Kidney (tissue), 14 donors: ENCODE results near the gene TCF4. TPM values are rescaled to one million over a fixed set of nuclear protein-coding genes. Genes with fewer than 3 reads are reported as not detected.
A peak's percentile ranks its signal among the peaks of the same experiment; 100 is the strongest.

Source experiments
- DNase-seq, 5 donors: peaks; one replicate each; pipeline ENCODE4 v3.0.0-alpha.2; 2013 to 2020
- FAIRE-seq: peaks from 2 replicates; lab custom pipeline; 2012; peaks lifted over from hg19 to GRCh38; lab: Jason Lieb, UNC
- H3K27ac ChIP-seq, 2 donors: one replicate each; pipeline ENCODE4 v1.7.0; 2013; ENCODE audit warnings: low read depth in 2 of 2, low read length in 2 of 2, inconsistent platforms in 1 of 2
- H3K27me3 ChIP-seq: one replicate; pipeline ENCODE4 v1.7.1; 2013; ENCODE audit warnings: low read length, inconsistent platforms; ENCODE audit not compliant: control insufficient read depth, insufficient read depth
- H3K36me3 ChIP-seq, 3 donors: one replicate each; pipeline versions ENCODE4 v1.7.0 to v1.7.1; 2013; ENCODE audit warnings: low read length in 3 of 3, control low read depth in 1 of 3, inconsistent platforms in 1 of 3; ENCODE audit not compliant: insufficient read depth in 3 of 3, control insufficient read depth in 2 of 3
- H3K4me1 ChIP-seq, 3 donors: one replicate each; pipeline versions ENCODE4 v1.7.0 to v1.7.1; 2013; ENCODE audit warnings: low read length in 3 of 3, inconsistent platforms in 1 of 3, low read depth in 1 of 3; ENCODE audit not compliant: control insufficient read depth in 2 of 3, insufficient read depth in 2 of 3
- H3K4me3 ChIP-seq, 3 donors: one replicate each; pipeline versions ENCODE4 v1.7.0 to v1.8.1; 2013; ENCODE audit warnings: low read length in 3 of 3, control low read depth in 1 of 3, inconsistent platforms in 1 of 3
- H3K9ac ChIP-seq, 3 donors: one replicate each; pipeline versions ENCODE4 v1.7.0 to v1.7.1; 2013; ENCODE audit warnings: low read length in 3 of 3, control low read depth in 1 of 3, inconsistent platforms in 1 of 3
- H3K9me3 ChIP-seq, 3 donors: one replicate each; pipeline versions ENCODE4 v1.7.0 to v1.7.1; 2013; ENCODE audit warnings: low read length in 3 of 3, control low read depth in 1 of 3, inconsistent platforms in 1 of 3; ENCODE audit not compliant: control insufficient read depth in 2 of 3, insufficient read depth in 1 of 3
- intact Hi-C: fragments of 100-400 bp; cut with DNase I; formaldehyde crosslinking; loops from one replicate; pipeline ENCODE4 v1.11.1; 2022
- polyA plus RNA-seq: library from polyadenylated mRNA; stranded (reverse); fragments of 350-450 nt; fragmentation: Illumina TruSeq; extraction: RNeasy Lipid Tissue Mini Kit (QIAGEN cat#74804); gene quantifications from one replicate; pipeline ENCODE4 v1.2.3, GENCODE V29; 2014; ENCODE audit warnings: low read depth, low replicate concordance; ENCODE audit not compliant: insufficient read depth
- total RNA-seq: library from RNA; stranded (reverse); fragmentation: NEBNext Ultra II Directional; extraction: Animal tissue kit (Norgen Biotek cat#: 25700); gene quantifications from one replicate; pipeline ENCODE4 v1.2.1, GENCODE V29; 2021
- TF ChIP-seq, protein P1 (sequence below): IDR thresholded peaks from 3 replicates; pipeline ENCODE4 v1.5.1; 2012; ENCODE audit warnings: mild to moderate bottlenecking, moderate library complexity, borderline replicate concordance; ENCODE audit not compliant: insufficient read depth; ENCODE audit errors: extremely low read depth
- donor health status: control.
- donor health status: control.
- donor health status: control.
- donor health status: control.
- donor health status: control.
- donor health status: DM: yes; HTN: yes; CAD: no.
- donor health status: Normal renal cell carcinoma (clear cell type).

The TCF4 gene
- total and polyA plus RNA-seq, 2 donors from 2014 or later: 4.4 to 60.3 TPM

DNA sequence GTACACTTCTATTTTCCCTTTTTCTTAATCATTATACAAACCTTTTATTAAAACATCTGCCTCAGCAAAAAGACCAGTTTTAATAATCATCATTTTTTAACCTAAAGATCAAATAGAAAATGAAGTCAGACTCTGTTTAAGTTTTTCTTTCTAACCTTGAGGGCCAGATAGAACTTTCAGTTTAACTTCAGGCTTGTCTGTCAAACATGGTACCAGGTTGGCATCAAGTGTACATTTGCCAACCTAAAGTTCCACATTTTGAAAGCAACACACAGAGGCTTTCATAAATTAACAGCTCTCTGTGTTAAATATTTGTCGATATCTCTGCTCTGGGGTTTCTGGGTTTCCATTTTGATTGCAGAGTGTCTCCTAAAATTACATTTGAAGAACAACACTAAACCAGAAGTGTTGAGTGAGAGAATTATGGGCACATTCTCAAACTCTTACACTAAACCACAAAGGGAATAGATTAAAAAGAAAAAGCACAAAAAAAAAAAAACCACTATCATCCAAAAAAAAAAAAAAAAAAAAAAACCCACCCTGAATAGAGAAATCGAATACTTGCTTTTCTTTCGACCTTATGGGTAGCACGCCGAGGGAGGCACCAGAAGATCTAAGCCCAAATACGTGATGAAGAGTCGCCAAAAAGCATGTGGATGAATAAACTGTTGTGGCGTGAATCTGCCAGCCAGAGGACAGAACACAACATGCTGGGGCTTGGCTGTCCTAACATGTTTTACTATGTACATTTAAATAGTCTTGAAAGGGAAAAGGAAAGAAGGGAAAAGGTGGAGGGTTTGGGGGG is 166.2 kb downstream of the TCF4 start:
- no peaks in the 10 kb centered on the region for H3K27me3 ChIP-seq
- H3K4me1 ChIP-seq: no peaks in the 10 kb centered on the region
- no peak for FAIRE-seq
- no peak overlapping the region for H3K9ac ChIP-seq
- no peaks in the 10 kb centered on the region for H3K9me3 ChIP-seq
- DNase-seq: no peak
- no peaks in the 10 kb centered on the region for H3K36me3 ChIP-seq
- no peak overlapping the region for H3K4me3 ChIP-seq
- intact Hi-C loops: loop anchor here (10.0 kb wide), 1 partner anchor 1153 kb away; no protein-coding TSS in a partner anchor
- TF ChIP-seq, protein P1, sequence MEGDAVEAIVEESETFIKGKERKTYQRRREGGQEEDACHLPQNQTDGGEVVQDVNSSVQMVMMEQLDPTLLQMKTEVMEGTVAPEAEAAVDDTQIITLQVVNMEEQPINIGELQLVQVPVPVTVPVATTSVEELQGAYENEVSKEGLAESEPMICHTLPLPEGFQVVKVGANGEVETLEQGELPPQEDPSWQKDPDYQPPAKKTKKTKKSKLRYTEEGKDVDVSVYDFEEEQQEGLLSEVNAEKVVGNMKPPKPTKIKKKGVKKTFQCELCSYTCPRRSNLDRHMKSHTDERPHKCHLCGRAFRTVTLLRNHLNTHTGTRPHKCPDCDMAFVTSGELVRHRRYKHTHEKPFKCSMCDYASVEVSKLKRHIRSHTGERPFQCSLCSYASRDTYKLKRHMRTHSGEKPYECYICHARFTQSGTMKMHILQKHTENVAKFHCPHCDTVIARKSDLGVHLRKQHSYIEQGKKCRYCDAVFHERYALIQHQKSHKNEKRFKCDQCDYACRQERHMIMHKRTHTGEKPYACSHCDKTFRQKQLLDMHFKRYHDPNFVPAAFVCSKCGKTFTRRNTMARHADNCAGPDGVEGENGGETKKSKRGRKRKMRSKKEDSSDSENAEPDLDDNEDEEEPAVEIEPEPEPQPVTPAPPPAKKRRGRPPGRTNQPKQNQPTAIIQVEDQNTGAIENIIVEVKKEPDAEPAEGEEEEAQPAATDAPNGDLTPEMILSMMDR: no peak
- peak overlapping the region; percentile 29 to 32 for H3K27ac ChIP-seq

GRCh38 chr18:55421308-55421614 is 166.7 kb downstream of the TCF4 start:
- H3K9ac ChIP-seq: no peak overlapping the region
- peak overlapping the region in 1 of 2 donors; percentile 32 for H3K27ac ChIP-seq
- FAIRE-seq (no peak), DNase-seq (no peak)
- TF ChIP-seq, protein P1: no peak
- no peaks in the 10 kb centered on the region for H3K27me3 ChIP-seq
- no peak overlapping the region for H3K4me3 ChIP-seq
- intact Hi-C loops: loop anchor here (10.0 kb wide), 1 partner anchor 1154 kb away; no protein-coding TSS in a partner anchor
- H3K36me3 ChIP-seq: no peaks in the 10 kb centered on the region
- H3K9me3 ChIP-seq: no peaks in the 10 kb centered on the region
- H3K4me1 ChIP-seq: no peaks in the 10 kb centered on the region

GRCh38 chr18:55420665-55421307 is 167.2 kb downstream of the TCF4 start:
- H3K27ac ChIP-seq: peak overlapping the region in 1 of 2 donors; percentile 47
- FAIRE-seq: no peak
- TF ChIP-seq, protein P1: no peak
- H3K4me1 ChIP-seq: no peaks in the 10 kb centered on the region
- no peaks in the 10 kb centered on the region for H3K27me3 ChIP-seq
- intact Hi-C loops: loop anchor here (10.0 kb wide), 1 partner anchor 1154 kb away; no protein-coding TSS in a partner anchor
- no peak for DNase-seq
- H3K4me3 ChIP-seq: no peak overlapping the region
- no peak overlapping the region for H3K9ac ChIP-seq
- no peaks in the 10 kb centered on the region for H3K9me3 ChIP-seq
- no peaks in the 10 kb centered on the region for H3K36me3 ChIP-seq
